ENCODE results near the gene PLEKHA7. TPM values are rescaled to one million over a fixed set of nuclear protein-coding genes. Genes with fewer than 3 reads are reported as not detected.
"Not testable (repeated sequence)": the region's sequence is repeated elsewhere in the genome, so short reads cannot be mapped to it uniquely, and the experiment has no call there.

Gene PLEKHA7
- total and polyA plus RNA-seq, 4 donors = 10.1 to 21.8 (median 13.4) TPM

GRCh38 chr11:16966930-16967671, 47.1 kb downstream of the PLEKHA7 start:
- 83% methylated on average over 4 of the region's 6 CpGs for WGBS (ENCODE audit: insufficient coverage)

GRCh38 chr11:16964501-16964900, 49.7 kb downstream of the PLEKHA7 start:
- Histone ChIP-seq H3K36me3 (ENCODE audit: control insufficient read depth, insufficient read depth, low read length) (no peaks in the 10 kb centered on the region), H3K4me1 (ENCODE audit: control insufficient read depth, insufficient read depth, low read length) (peaks cover 6% of the 10 kb centered on the region), H3K4me3 (ENCODE audit: low read depth, low read length) (no peak overlapping the region), H3K27ac (ENCODE audit: low read depth, low read length) (no peak overlapping the region), H3K9me3 (ENCODE audit: control insufficient read depth, insufficient read depth, low read length) (no peaks in the 10 kb centered on the region), H3K27me3 (ENCODE audit: control insufficient read depth, insufficient read depth, low read length) (no peaks in the 10 kb centered on the region)
- WGBS (ENCODE audit: insufficient coverage) = 96% methylated on average over 2 of the region's 3 CpGs
- DNase-seq (ENCODE audit: low read depth in 4 of 6, low spot score in 6 of 6) = no peak

More at GRCh38 chr11:16966930-16967671, 47.1 kb downstream of the PLEKHA7 start:
- H3K4me3 ChIP-seq (ENCODE audit: low read depth, low read length) = no peak overlapping the region
- no peaks in the 10 kb centered on the region for H3K27me3 ChIP-seq (ENCODE audit: control insufficient read depth, insufficient read depth, low read length)
- no peak for DNase-seq (ENCODE audit: low read depth in 4 of 6, low spot score in 6 of 6)
- H3K4me1 ChIP-seq (ENCODE audit: control insufficient read depth, insufficient read depth, low read length) = no peaks in the 10 kb centered on the region
- no peaks in the 10 kb centered on the region for H3K9me3 ChIP-seq (ENCODE audit: control insufficient read depth, insufficient read depth, low read length)
- H3K36me3 ChIP-seq (ENCODE audit: control insufficient read depth, insufficient read depth, low read length) = no peaks in the 10 kb centered on the region
- H3K27ac ChIP-seq (ENCODE audit: low read depth, low read length) = no peak overlapping the region

- 64% methylated on average over 3 of the region's 3 CpGs for WGBS (ENCODE audit: insufficient coverage)
- H3K4me3 ChIP-seq (ENCODE audit: low read depth, low read length) = no peak overlapping the region
These were observed 50.8 kb downstream of the PLEKHA7 start for GRCh38 chr11:16963316-16963876.

GRCh38 chr11:16962589-16962988, 51.6 kb downstream of the PLEKHA7 start:
- H3K9me3 ChIP-seq (ENCODE audit: control insufficient read depth, insufficient read depth, low read length); DNase-seq (ENCODE audit: low read depth in 4 of 6, low spot score in 6 of 6); H3K4me1 ChIP-seq (ENCODE audit: control insufficient read depth, insufficient read depth, low read length); H3K27me3 ChIP-seq (ENCODE audit: control insufficient read depth, insufficient read depth, low read length); H3K27ac ChIP-seq (ENCODE audit: low read depth, low read length); H3K36me3 ChIP-seq (ENCODE audit: control insufficient read depth, insufficient read depth, low read length); H3K4me3 ChIP-seq (ENCODE audit: low read depth, low read length): not testable (repeated sequence)

More at GRCh38 chr11:16963316-16963876, 50.8 kb downstream of the PLEKHA7 start:
- Histone ChIP-seq H3K4me1 (ENCODE audit: control insufficient read depth, insufficient read depth, low read length) (peaks cover 6% of the 10 kb centered on the region), H3K27me3 (ENCODE audit: control insufficient read depth, insufficient read depth, low read length) (no peaks in the 10 kb centered on the region), H3K9me3 (ENCODE audit: control insufficient read depth, insufficient read depth, low read length) (no peaks in the 10 kb centered on the region), H3K27ac (ENCODE audit: low read depth, low read length) (no peak overlapping the region), H3K36me3 (ENCODE audit: control insufficient read depth, insufficient read depth, low read length) (no peaks in the 10 kb centered on the region)
- no peak for DNase-seq (ENCODE audit: low read depth in 4 of 6, low spot score in 6 of 6)

DNA sequence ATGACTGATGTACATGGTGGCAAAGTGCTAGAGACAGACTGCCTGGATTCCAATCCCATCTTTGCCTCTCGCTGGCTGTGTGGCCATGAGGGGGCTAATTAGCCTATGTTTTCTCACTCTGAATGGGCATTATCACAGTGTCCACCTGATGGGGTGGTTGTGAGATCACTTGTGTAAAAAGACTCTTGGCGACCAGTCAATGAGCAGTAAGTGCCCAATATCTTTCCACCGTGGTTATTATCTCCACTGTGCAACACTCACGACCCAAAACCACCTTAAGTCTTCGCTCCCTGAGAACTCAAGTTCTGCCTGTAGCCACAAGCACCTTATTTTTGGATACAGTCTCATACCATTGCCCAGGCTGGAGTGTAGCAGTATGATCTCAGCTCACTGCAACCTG, 52.1 kb downstream of the PLEKHA7 start:
- DNase-seq (ENCODE audit: low read depth in 4 of 6, low spot score in 6 of 6) = no peak
- Histone ChIP-seq H3K9me3 (ENCODE audit: control insufficient read depth, insufficient read depth, low read length) (no peaks in the 10 kb centered on the region), H3K27me3 (ENCODE audit: control insufficient read depth, insufficient read depth, low read length) (no peaks in the 10 kb centered on the region), H3K27ac (ENCODE audit: low read depth, low read length) (no peak overlapping the region), H3K4me1 (ENCODE audit: control insufficient read depth, insufficient read depth, low read length) (peaks cover 6% of the 10 kb centered on the region), H3K4me3 (ENCODE audit: low read depth, low read length) (no peak overlapping the region), H3K36me3 (ENCODE audit: control insufficient read depth, insufficient read depth, low read length) (no peaks in the 10 kb centered on the region)
- 82% methylated on average over 5 of the region's 5 CpGs for WGBS (ENCODE audit: insufficient coverage)

DNA sequence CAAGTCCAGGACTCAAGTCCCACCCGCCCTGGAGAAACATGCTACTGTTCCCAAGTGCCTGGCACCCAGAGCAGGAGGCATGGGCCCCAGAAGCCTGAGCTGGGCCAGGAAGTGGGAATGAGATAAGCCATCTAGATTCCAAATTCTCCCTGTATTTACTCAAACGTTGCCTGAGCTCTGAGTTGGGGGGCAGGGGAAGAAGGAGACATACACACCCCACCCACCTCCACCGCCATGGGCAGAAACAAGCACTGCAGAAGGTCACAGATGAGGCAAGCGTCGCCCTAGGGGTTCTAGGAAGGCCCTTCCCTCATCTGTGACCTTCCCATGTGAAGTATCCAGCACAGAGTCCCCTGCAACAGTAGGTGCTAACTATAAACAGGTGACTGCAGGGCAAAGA, 54.0 kb downstream of the PLEKHA7 start:
- WGBS (ENCODE audit: insufficient coverage) = 89% methylated on average over 1 of the region's 5 CpGs

GRCh38 chr11:16959602-16960001, 54.6 kb downstream of the PLEKHA7 start:
- peak in 1 of 6 donors; percentile 13 for DNase-seq (ENCODE audit: low read depth in 4 of 6, low spot score in 6 of 6)
- Histone ChIP-seq H3K9me3 (ENCODE audit: control insufficient read depth, insufficient read depth, low read length) (no peaks in the 10 kb centered on the region), H3K27ac (ENCODE audit: low read depth, low read length) (no peak overlapping the region), H3K4me3 (ENCODE audit: low read depth, low read length) (no peak overlapping the region), H3K36me3 (ENCODE audit: control insufficient read depth, insufficient read depth, low read length) (no peaks in the 10 kb centered on the region), H3K27me3 (ENCODE audit: control insufficient read depth, insufficient read depth, low read length) (no peaks in the 10 kb centered on the region), H3K4me1 (ENCODE audit: control insufficient read depth, insufficient read depth, low read length) (peaks cover 6% of the 10 kb centered on the region)
- 64% methylated on average over 4 of the region's 4 CpGs for WGBS (ENCODE audit: insufficient coverage)

More for the DNA sequence above, 54.0 kb downstream of the PLEKHA7 start:
- Histone ChIP-seq H3K9me3 (ENCODE audit: control insufficient read depth, insufficient read depth, low read length) (no peaks in the 10 kb centered on the region), H3K27ac (ENCODE audit: low read depth, low read length) (no peak overlapping the region), H3K4me1 (ENCODE audit: control insufficient read depth, insufficient read depth, low read length) (peaks cover 6% of the 10 kb centered on the region), H3K27me3 (ENCODE audit: control insufficient read depth, insufficient read depth, low read length) (no peaks in the 10 kb centered on the region), H3K4me3 (ENCODE audit: low read depth, low read length) (no peak overlapping the region), H3K36me3 (ENCODE audit: control insufficient read depth, insufficient read depth, low read length) (no peaks in the 10 kb centered on the region)
- no peak for DNase-seq (ENCODE audit: low read depth in 4 of 6, low spot score in 6 of 6)

DNA sequence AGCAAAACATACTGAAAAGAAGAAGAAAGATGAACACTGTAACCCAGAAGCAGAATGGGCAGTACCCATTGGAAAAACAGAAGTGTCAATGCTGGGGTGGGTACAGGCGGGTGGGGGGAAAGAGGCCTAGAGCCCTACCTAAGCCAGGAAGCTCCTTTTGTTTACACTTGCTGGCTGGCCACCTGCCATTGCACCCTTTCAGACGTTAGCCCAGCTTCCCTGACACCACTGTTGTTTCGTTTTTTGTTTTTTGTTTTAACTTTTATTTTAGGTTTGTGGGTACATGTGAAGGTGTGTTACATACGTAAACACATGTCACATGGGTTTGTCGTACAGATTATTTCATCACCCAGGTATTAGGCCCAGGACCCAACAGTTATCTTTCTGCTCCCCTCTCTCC, 55.4 kb downstream of the PLEKHA7 start:
- Histone ChIP-seq H3K27me3 (ENCODE audit: control insufficient read depth, insufficient read depth, low read length) (no peaks in the 10 kb centered on the region), H3K27ac (ENCODE audit: low read depth, low read length) (no peak overlapping the region), H3K4me1 (ENCODE audit: control insufficient read depth, insufficient read depth, low read length) (peaks cover 6% of the 10 kb centered on the region), H3K4me3 (ENCODE audit: low read depth, low read length) (no peak overlapping the region), H3K36me3 (ENCODE audit: control insufficient read depth, insufficient read depth, low read length) (no peaks in the 10 kb centered on the region), H3K9me3 (ENCODE audit: control insufficient read depth, insufficient read depth, low read length) (no peaks in the 10 kb centered on the region)
- DNase-seq (ENCODE audit: low read depth in 4 of 6, low spot score in 6 of 6) = no peak
- WGBS (ENCODE audit: insufficient coverage) = 59% methylated on average over 2 of the region's 5 CpGs

DNA sequence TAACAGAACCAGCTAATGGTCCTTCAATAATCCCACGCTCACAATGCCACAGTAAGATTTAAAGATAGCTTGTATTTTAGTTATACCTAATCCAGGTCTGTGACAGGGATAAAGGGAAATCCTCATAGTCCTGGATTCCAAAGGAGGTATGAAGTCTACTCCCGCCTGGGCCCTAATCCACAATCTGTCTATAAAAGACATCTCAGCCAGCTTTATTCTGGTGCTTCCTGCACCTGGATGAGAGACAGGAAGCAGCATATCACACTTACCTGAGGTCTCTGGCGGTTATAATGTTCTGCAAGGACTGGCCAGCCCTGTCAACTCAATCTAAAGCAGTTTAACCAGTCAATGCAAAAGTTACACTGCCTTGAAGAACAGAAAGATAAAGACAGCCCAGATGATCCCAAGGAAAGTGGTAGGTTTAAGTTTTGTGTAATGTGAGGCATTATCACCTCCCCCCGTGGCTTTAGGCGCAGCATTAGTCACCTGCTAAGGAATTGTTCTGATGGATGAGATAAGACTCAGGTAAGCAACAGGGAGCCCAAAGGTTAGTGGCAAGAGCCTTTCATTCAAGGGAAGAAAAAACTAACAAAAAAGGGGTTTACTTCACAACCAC, 57.6 kb downstream of the PLEKHA7 start:
- H3K9me3 ChIP-seq (ENCODE audit: control insufficient read depth, insufficient read depth, low read length) = no peaks in the 10 kb centered on the region
- H3K4me3 ChIP-seq (ENCODE audit: low read depth, low read length) = no peak overlapping the region
- DNase-seq (ENCODE audit: low read depth in 4 of 6, low spot score in 6 of 6) = no peak
- H3K27me3 ChIP-seq (ENCODE audit: control insufficient read depth, insufficient read depth, low read length) = no peaks in the 10 kb centered on the region
- H3K4me1 ChIP-seq (ENCODE audit: control insufficient read depth, insufficient read depth, low read length) = peaks cover 6% of the 10 kb centered on the region
- H3K36me3 ChIP-seq (ENCODE audit: control insufficient read depth, insufficient read depth, low read length) = no peaks in the 10 kb centered on the region
- 90% methylated on average over 2 of the region's 5 CpGs for WGBS (ENCODE audit: insufficient coverage)
- no peak overlapping the region for H3K27ac ChIP-seq (ENCODE audit: low read depth, low read length)

GRCh38 chr11:16953663-16954062, 60.6 kb downstream of the PLEKHA7 start:
- Histone ChIP-seq H3K9me3 (ENCODE audit: control insufficient read depth, insufficient read depth, low read length) (no peaks in the 10 kb centered on the region), H3K27me3 (ENCODE audit: control insufficient read depth, insufficient read depth, low read length) (no peaks in the 10 kb centered on the region), H3K4me3 (ENCODE audit: low read depth, low read length) (no peak overlapping the region), H3K36me3 (ENCODE audit: control insufficient read depth, insufficient read depth, low read length) (no peaks in the 10 kb centered on the region), H3K4me1 (ENCODE audit: control insufficient read depth, insufficient read depth, low read length) (no peaks in the 10 kb centered on the region), H3K27ac (ENCODE audit: low read depth, low read length) (no peak overlapping the region)
- DNase-seq (ENCODE audit: low read depth in 4 of 6, low spot score in 6 of 6) = no peak
